ENCODE measurements around the gene PRXL2C.
"Not testable (repeated sequence)": the region's sequence is repeated elsewhere in the genome, so short reads cannot be mapped to it uniquely, and the experiment has no call there.

Gene PRXL2C

DNA sequence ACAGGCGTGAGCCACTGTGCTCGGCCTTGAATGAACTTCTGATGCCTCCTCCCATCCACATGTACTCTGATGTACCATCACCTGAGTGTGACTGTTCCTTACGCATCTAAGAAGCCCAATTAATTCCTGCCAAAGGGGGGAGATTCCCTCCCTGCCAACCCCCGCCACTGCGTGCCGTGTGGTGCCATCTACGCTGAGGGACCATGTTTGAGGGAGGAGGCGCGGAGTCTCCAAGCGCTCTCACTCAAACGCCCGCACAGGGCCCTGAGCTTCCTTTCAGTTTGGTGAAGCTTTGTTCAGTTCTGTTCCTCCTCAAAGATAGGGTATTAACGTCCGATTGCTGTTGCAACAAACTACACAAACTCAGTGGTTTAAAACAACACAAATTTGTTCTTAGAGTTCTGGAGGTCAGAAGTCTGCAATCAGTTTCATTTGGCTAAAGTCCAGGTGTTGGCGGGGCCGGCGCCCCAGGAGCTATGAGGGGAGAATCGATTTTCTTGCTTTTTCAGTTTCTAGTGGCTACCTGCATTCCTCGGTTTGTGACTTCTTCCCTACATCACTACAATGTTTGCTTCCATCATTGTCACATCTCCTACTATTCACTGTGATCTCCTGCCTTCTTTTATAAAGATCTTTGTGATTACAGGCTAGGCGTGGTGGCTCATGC lies 13.9 kb upstream of the PRXL2C start:
- DNase-seq (ENCODE audit: insufficient read length, low spot score) (no peak), FAIRE-seq (no peak)
- no peak for TF ChIP-seq POLR2A (IDR thresholded peaks at IDR 0.05; ENCODE audit: low read depth, low read length)
- TF ChIP-seq SPI1 (IDR thresholded peaks at IDR 0.05; ENCODE audit: low read depth, low read length): no peak
- no peak for TF ChIP-seq TAF1 (IDR thresholded peaks at IDR 0.05; ENCODE audit: low read depth, low read length)
- TF ChIP-seq POU2F2 (IDR thresholded peaks at IDR 0.05; ENCODE audit: low read depth, low read length): no peak
- no peak for TF ChIP-seq PAX5 (IDR thresholded peaks at IDR 0.05; ENCODE audit: insufficient read depth, low read length, severe bottlenecking)
- TF ChIP-seq POLR2AphosphoS5 (IDR thresholded peaks at IDR 0.05; ENCODE audit: low read depth, low read length): no peak

DNA sequence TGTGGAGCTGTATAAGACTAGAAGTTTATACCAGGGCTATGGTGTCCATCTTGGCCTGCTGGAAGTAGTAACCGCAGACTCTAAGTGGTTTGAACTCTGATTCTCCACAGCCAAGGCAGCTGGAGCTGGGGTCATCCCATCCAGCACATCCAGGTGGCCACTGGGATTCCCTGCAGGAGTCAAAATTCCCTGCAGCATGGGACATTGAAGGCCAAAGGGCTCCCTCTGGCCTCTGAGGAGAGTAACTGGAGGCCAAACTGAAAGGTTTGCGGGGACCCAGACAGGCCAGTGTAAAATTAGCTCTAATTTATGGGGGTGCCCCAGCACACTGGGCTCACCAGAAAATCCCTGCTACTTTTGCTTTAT lies 12.2 kb upstream of the PRXL2C start:
- TF ChIP-seq POU2F2 (IDR thresholded peaks at IDR 0.05; ENCODE audit: low read depth, low read length) (no peak), PAX5 (IDR thresholded peaks at IDR 0.05; ENCODE audit: insufficient read depth, low read length, severe bottlenecking) (no peak)
- no peak for FAIRE-seq
- no peak for DNase-seq (ENCODE audit: insufficient read length, low spot score)

DNA sequence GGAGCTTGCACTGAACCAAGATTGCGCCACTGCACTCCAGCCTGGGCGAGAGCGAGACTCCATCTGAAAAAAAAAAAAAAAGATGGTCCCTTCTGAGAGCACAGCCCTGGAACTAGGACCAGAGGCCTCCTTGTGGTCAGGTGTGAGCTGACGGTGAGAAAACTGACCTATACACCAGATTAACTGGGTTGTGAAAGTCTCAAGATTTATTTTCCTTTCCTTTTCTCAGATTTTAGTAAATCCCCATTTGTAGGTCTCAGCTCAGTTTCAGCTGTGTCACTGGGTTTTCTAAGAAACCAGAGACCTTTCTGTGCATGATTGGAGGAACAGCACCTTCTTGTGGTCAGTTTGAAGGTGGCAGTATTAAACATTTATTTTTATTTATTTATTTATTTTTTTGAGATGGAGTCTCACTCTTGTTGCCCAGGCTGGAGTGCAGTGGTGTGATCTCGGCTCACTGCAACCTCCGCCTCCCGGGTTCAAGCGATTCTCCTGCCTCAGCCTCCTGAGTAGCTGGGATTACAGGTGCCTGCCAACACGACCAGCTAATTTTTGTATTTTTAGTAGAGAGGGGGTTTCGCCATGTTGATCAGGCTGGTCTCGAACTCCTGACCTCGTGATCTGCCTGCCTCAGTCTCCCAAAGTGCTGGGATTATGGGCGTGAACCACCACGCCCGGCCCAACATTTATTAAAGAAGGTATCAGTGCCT lies 11.7 kb upstream of the PRXL2C start:
- not testable (repeated sequence) for FAIRE-seq
- DNase-seq (ENCODE audit: insufficient read length, low spot score): peak; percentile 47

DNA sequence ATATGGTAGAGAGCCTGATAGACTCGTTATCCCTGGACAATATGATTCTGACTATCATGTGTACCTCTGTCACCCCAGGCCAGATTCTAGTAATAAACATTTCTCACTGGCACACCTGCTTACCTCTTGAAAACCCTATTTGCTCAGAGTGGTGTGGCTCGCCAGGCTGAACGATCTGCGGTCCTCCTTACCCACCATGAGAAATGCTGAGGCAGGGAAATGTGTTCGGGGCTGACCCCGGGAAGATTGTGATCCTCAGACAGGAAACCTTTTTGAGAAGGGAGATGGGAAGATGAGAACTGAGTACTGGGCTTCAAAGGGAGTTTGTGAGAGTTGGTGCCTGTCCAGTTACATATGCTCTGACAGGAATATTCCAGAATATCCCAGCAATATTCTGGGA lies 10.7 kb upstream of the PRXL2C start:
- no peak for FAIRE-seq
- TF ChIP-seq SPI1 (IDR thresholded peaks at IDR 0.05; ENCODE audit: low read depth, low read length): no peak
- TF ChIP-seq POLR2AphosphoS5 (IDR thresholded peaks at IDR 0.05; ENCODE audit: low read depth, low read length): no peak
- TF ChIP-seq TAF1 (IDR thresholded peaks at IDR 0.05; ENCODE audit: low read depth, low read length): no peak
- no peak for TF ChIP-seq PAX5 (IDR thresholded peaks at IDR 0.05; ENCODE audit: insufficient read depth, low read length, severe bottlenecking)
- no peak for TF ChIP-seq POLR2A (IDR thresholded peaks at IDR 0.05; ENCODE audit: low read depth, low read length)
- no peak for TF ChIP-seq POU2F2 (IDR thresholded peaks at IDR 0.05; ENCODE audit: low read depth, low read length)
- DNase-seq (ENCODE audit: insufficient read length, low spot score): no peak

DNA sequence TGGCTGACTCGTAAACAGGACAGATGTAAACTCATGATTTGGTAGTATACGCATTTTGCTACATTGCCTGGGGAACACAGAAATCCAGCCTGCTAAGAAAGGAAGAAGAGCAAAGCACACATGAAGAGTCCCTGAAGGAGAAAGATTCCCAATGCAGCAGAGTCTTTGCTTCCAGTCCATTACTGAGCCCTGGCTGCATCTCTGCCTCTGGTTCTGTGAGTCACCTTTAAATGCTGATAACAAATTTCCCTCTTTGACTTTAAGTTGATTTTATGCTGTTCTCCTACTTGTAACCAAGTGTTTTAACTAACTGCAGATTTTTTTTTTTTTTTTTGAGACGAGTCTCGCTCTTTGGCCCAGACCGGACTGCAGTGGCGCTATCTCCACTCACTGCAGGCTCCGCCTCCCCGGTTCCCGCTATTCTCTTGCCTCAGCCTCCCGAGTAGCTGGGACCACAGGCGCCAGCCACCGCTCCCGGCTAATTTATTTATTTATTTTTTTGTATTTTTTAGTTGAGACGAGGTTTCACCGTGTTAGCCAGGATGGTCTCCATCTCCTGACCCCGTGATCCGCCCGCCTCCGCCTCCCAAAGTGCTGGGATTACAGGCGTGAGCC lies 8.5 kb upstream of the PRXL2C start:
- no peak for TF ChIP-seq SPI1 (IDR thresholded peaks at IDR 0.05; ENCODE audit: low read depth, low read length)
- no peak for TF ChIP-seq POLR2A (IDR thresholded peaks at IDR 0.05; ENCODE audit: low read depth, low read length)
- no peak for TF ChIP-seq TAF1 (IDR thresholded peaks at IDR 0.05; ENCODE audit: low read depth, low read length)
- TF ChIP-seq POU2F2 (IDR thresholded peaks at IDR 0.05; ENCODE audit: low read depth, low read length): no peak
- no peak for TF ChIP-seq PAX5 (IDR thresholded peaks at IDR 0.05; ENCODE audit: insufficient read depth, low read length, severe bottlenecking)
- TF ChIP-seq POLR2AphosphoS5 (IDR thresholded peaks at IDR 0.05; ENCODE audit: low read depth, low read length): no peak
- no peak for DNase-seq (ENCODE audit: insufficient read length, low spot score)
- no peak for FAIRE-seq

DNA sequence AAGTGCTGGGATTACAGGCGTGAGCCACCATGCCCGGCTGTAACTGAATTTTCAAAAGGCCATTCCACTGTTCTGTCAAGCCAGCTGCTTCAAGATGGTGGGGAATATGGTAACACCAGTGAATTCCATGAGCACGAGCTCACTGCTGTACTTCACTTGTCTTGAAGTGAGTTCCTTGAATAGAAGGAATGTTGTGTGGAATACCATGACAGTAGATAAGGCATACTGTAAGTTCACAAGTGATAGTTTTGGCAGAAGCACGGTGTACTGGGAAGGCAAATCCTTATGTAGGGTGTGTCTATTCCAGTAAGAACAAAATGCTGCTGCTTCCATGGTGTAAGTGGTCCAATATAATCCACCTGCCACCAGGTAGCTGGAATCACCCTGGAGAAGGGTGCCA lies 6.6 kb upstream of the PRXL2C start:
- no peak for FAIRE-seq
- no peak for DNase-seq (ENCODE audit: insufficient read length, low spot score)

DNA sequence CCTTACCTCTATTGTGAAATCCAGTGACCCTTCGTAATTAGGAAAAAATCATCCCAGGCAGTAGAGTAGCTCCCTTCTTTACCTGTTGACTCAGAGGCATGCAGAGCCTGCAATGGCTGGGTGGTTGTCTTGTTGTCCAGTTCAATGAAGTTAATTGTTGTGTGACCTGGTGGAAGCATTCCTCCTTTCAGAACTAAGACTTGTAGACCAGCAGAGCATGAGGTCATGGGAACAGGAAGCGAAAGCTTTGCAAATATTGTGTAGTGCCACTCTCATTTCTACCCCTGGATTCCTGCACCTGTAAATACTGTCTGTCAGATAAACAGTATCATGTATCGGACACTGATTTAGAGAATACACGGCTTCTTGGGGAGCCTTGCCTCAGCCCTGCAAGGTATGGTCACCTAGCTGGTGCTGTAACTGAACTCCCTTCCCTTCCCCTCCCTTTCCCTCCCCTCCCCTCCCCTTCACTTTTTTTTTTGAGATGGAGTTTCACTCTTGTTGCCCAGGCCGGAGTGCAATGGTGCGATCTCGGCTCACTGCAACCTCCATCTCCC lies 5.7 kb upstream of the PRXL2C start:
- DNase-seq (ENCODE audit: insufficient read length, low spot score) (no peak), FAIRE-seq (no peak)
- TF ChIP-seq POU2F2 (IDR thresholded peaks at IDR 0.05; ENCODE audit: low read depth, low read length) (no peak), SPI1 (IDR thresholded peaks at IDR 0.05; ENCODE audit: low read depth, low read length) (no peak), TAF1 (IDR thresholded peaks at IDR 0.05; ENCODE audit: low read depth, low read length) (no peak), PAX5 (IDR thresholded peaks at IDR 0.05; ENCODE audit: insufficient read depth, low read length, severe bottlenecking) (no peak), POLR2A (IDR thresholded peaks at IDR 0.05; ENCODE audit: low read depth, low read length) (no peak), POLR2AphosphoS5 (IDR thresholded peaks at IDR 0.05; ENCODE audit: low read depth, low read length) (no peak)

More for the DNA sequence above, 6.6 kb upstream of the PRXL2C start:
- TF ChIP-seq PAX5 (IDR thresholded peaks at IDR 0.05; ENCODE audit: insufficient read depth, low read length, severe bottlenecking): no peak
- no peak for TF ChIP-seq TAF1 (IDR thresholded peaks at IDR 0.05; ENCODE audit: low read depth, low read length)
- TF ChIP-seq POLR2AphosphoS5 (IDR thresholded peaks at IDR 0.05; ENCODE audit: low read depth, low read length): no peak
- no peak for TF ChIP-seq POLR2A (IDR thresholded peaks at IDR 0.05; ENCODE audit: low read depth, low read length)
- TF ChIP-seq POU2F2 (IDR thresholded peaks at IDR 0.05; ENCODE audit: low read depth, low read length): no peak
- no peak for TF ChIP-seq SPI1 (IDR thresholded peaks at IDR 0.05; ENCODE audit: low read depth, low read length)

DNA sequence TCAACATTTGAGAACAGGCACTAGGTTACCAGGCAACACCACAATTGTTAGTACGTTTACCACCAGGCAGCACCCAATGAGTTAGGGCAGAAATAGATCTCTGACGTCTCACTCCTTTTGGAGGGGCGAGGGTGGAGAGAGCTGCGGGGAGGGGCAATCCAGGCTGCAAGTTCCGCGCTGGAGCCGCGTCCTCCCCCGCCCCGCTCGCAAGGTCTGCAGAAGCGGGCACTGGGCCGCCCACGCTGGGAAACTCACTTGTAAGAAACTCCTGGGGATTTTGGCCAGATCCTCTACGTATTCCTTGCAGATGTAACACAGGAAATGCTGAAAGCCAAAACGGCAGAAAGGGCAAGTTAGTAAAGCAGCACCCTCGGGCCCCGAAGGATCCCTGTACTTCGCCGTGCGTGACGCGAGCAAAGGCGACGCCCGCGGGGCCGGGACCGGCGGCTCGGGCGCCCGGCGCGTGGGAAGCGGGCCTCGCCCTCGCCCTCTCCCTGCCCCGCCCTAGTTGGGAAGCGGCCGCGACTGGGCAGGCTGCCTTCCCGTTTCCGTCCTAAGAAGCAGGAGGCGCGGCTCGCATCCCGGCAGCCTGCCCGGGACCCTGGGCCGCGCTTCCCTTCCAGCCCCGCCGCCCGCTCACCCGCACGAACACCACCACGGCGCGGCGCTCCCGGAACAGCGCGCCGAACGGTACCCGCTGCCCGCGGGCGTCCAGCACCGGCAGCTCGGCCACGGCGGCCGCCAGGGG lies 493 bp downstream of the PRXL2C start:
- FAIRE-seq (peak; percentile 84), DNase-seq (ENCODE audit: insufficient read length, low spot score) (peak; percentile 40)
- TF ChIP-seq POU2F2 (IDR thresholded peaks at IDR 0.05; ENCODE audit: low read depth, low read length) (no peak), SPI1 (IDR thresholded peaks at IDR 0.05; ENCODE audit: low read depth, low read length) (no peak), TAF1 (IDR thresholded peaks at IDR 0.05; ENCODE audit: low read depth, low read length) (no peak), PAX5 (IDR thresholded peaks at IDR 0.05; ENCODE audit: insufficient read depth, low read length, severe bottlenecking) (no peak), POLR2AphosphoS5 (IDR thresholded peaks at IDR 0.05; ENCODE audit: low read depth, low read length) (no peak), POLR2A (IDR thresholded peaks at IDR 0.05; ENCODE audit: low read depth, low read length) (no peak)

DNA sequence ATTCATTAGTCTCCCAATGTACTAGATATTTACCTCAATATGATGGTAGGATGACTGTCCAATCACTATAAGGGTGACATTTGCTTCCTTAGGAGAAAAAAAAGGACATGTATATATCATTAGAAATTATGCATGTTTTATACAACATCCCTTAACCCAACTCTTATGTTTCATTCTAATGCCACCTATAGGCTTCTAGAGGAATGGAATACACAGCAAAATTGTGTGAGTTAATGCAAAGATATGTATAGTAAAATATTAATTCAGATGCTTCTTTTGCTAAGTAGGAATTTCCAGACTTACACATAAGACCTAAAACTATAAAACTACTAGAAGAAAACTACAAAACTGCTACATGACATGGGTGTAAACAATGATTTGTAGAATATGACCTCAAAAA lies 3.5 kb downstream of the PRXL2C start:
- FAIRE-seq (no peak), DNase-seq (ENCODE audit: insufficient read length, low spot score) (no peak)
- no peak for TF ChIP-seq SPI1 (IDR thresholded peaks at IDR 0.05; ENCODE audit: low read depth, low read length)
- TF ChIP-seq POLR2A (IDR thresholded peaks at IDR 0.05; ENCODE audit: low read depth, low read length): no peak
- no peak for TF ChIP-seq TAF1 (IDR thresholded peaks at IDR 0.05; ENCODE audit: low read depth, low read length)
- no peak for TF ChIP-seq POLR2AphosphoS5 (IDR thresholded peaks at IDR 0.05; ENCODE audit: low read depth, low read length)
- TF ChIP-seq PAX5 (IDR thresholded peaks at IDR 0.05; ENCODE audit: insufficient read depth, low read length, severe bottlenecking): no peak
- TF ChIP-seq POU2F2 (IDR thresholded peaks at IDR 0.05; ENCODE audit: low read depth, low read length): no peak
